Fibroblast of mammary gland (primary cell): ENCODE results near the gene SYF2.
A peak's percentile ranks its signal among the peaks of the same experiment; 100 is the strongest.

Experiments used
- DNase-seq: peaks from one replicate; pipeline ENCODE4 v3.0.0-alpha.2; 2010; ENCODE audit warnings: low read depth
- H3K4me3 ChIP-seq: 2 replicates; pipeline ENCODE4 v1.5.1; 2011; ENCODE audit warnings: low read depth, mild to moderate bottlenecking, low read length, moderate library complexity; ENCODE audit not compliant: control insufficient read depth
- CTCF ChIP-seq: conservative IDR thresholded peaks from 2 replicates; pipeline ENCODE4 v1.5.1; 2011; ENCODE audit warnings: low read depth, low read length, inconsistent platforms; ENCODE audit not compliant: control insufficient read depth, insufficient read depth

Gene SYF2

GRCh38 chr1:25257196-25257595, 24.9 kb upstream of the SYF2 start:
- H3K4me3 ChIP-seq: no peak overlapping the region
- DNase-seq: no peak
- TF ChIP-seq CTCF: no peak

- no peak for TF ChIP-seq CTCF
- no peak overlapping the region for H3K4me3 ChIP-seq
- no peak for DNase-seq
These were observed 24.3 kb upstream of the SYF2 start for GRCh38 chr1:25256578-25256965.

GRCh38 chr1:25255706-25256577, 23.6 kb upstream of the SYF2 start:
- DNase-seq: no peak
- no peak overlapping the region for H3K4me3 ChIP-seq

GRCh38 chr1:25253911-25254310, 21.6 kb upstream of the SYF2 start:
- no peak overlapping the region for H3K4me3 ChIP-seq
- DNase-seq: no peak
- no peak for TF ChIP-seq CTCF

More at GRCh38 chr1:25255706-25256577, 23.6 kb upstream of the SYF2 start:
- no peak for TF ChIP-seq CTCF

- peak overlapping the region; percentile 99 for H3K4me3 ChIP-seq
- no peak for TF ChIP-seq CTCF
- DNase-seq: no peak
These were observed 15.8 kb upstream of the SYF2 start for GRCh38 chr1:25247829-25248754.

- peak within 1 kb of the TSS; percentile 99 for H3K4me3 ChIP-seq
- TF ChIP-seq CTCF: no peak
- peak; percentile 97 for DNase-seq
These were observed 14.9 kb upstream of the SYF2 start, which contains the start of gene RSRP1 for GRCh38 chr1:25247024-25247828. Gene RSRP1, minus strand, starts transcription at chr1:25247454. Its CDS starts 491 bp downstream, at chr1:25246963.
